Smooth muscle cell (in vitro differentiated cells): ENCODE measurements around the gene STK25. TPM values are rescaled to one million over a fixed set of nuclear protein-coding genes. Genes with fewer than 3 reads are reported as not detected.

ENCODE experiments used
- DNase-seq: peaks from one replicate; lab custom pipeline; 2025; ENCODE audit not compliant: unreplicated experiment; lab: John Stamatoyannopoulos, UW
- H2AFZ ChIP-seq: fragments of 200-600 bp; sonication (generic); 2 replicates; pipeline ENCODE4 v1.6.0; 2016; ENCODE audit warnings: antibody characterized with exemption, low read depth, mild to moderate bottlenecking
- H3F3A ChIP-seq: fragments of 200-600 bp; sonication (generic); 2 replicates; pipeline ENCODE4 v1.6.0; 2017; ENCODE audit warnings: antibody characterized with exemption, low read depth
- H3K27ac ChIP-seq: fragments of 200-600 bp; sonication (generic); 2 replicates; pipeline ENCODE4 v1.5.1; 2016; ENCODE audit warnings: low read depth, mild to moderate bottlenecking
- H3K27me3 ChIP-seq: fragments of 200-600 bp; sonication (generic); 2 replicates; pipeline ENCODE4 v1.6.1; 2016; ENCODE audit warnings: low read depth, mild to moderate bottlenecking
- H3K36me3 ChIP-seq: fragments of 200-600 bp; sonication (generic); 2 replicates; pipeline ENCODE4 v1.5.1; 2016; ENCODE audit warnings: low read depth
- H3K4me1 ChIP-seq: fragments of 200-600 bp; sonication (generic); 2 replicates; pipeline ENCODE4 v1.5.1; 2016; ENCODE audit warnings: low read depth
- H3K4me2 ChIP-seq: fragments of 200-600 bp; sonication (generic); 2 replicates; pipeline ENCODE4 v1.6.0; 2016; ENCODE audit warnings: mild to moderate bottlenecking
- H3K4me3 ChIP-seq: fragments of 200-600 bp; sonication (generic); 2 replicates; pipeline ENCODE4 v1.5.1; 2016; ENCODE audit warnings: mild to moderate bottlenecking
- H3K79me2 ChIP-seq: fragments of 200-600 bp; sonication (generic); 2 replicates; pipeline ENCODE4 v1.6.0; 2016; ENCODE audit warnings: low read depth, mild to moderate bottlenecking
- H3K9ac ChIP-seq: fragments of 200-600 bp; sonication (generic); 2 replicates; pipeline ENCODE4 v1.6.0; 2016; ENCODE audit warnings: low read depth
- H3K9me3 ChIP-seq: fragments of 200-600 bp; sonication (generic); replicated peaks from 2 replicates; pipeline ENCODE4 v1.5.1; 2016; ENCODE audit warnings: low read depth
- H4K20me1 ChIP-seq: fragments of 200-600 bp; sonication (generic); 2 replicates; pipeline ENCODE4 v1.6.0; 2016; ENCODE audit warnings: low read depth
- WGBS: methylation state at CpG from one replicate; pipeline ENCODE4 v1.1.7; 2016; ENCODE audit warnings: low lambda C conversion rate; 5-methylcytosine and 5-hydroxymethylcytosine counted together
- polyA plus RNA-seq: library from polyadenylated mRNA; unstranded; fragments of >200 nt; fragmentation: Nextera tagmentation; extraction: Ambion mirVana; gene quantifications from 2 replicates; pipeline ENCODE4 v1.2.1, GENCODE V29; 2016
- total RNA-seq: library from RNA; depleted of rRNA; stranded (reverse); fragments of >200 nt; gene quantifications from 2 replicates; pipeline ENCODE4 v1.2.3, GENCODE V29; 2014
- TF ChIP-seq, protein P1 (sequence below): fragments of 200-600 bp; sonication (generic); IDR thresholded peaks from 2 replicates; pipeline ENCODE4 v1.5.1; 2017; ENCODE audit warnings: borderline replicate concordance, mild to moderate bottlenecking, antibody characterized with exemption; ENCODE audit not compliant: insufficient read depth, poor library complexity, severe bottlenecking

STK25 gene
- total and polyA plus RNA-seq, 2 experiments from 2014 or later: 200 to 212 TPM

DNA sequence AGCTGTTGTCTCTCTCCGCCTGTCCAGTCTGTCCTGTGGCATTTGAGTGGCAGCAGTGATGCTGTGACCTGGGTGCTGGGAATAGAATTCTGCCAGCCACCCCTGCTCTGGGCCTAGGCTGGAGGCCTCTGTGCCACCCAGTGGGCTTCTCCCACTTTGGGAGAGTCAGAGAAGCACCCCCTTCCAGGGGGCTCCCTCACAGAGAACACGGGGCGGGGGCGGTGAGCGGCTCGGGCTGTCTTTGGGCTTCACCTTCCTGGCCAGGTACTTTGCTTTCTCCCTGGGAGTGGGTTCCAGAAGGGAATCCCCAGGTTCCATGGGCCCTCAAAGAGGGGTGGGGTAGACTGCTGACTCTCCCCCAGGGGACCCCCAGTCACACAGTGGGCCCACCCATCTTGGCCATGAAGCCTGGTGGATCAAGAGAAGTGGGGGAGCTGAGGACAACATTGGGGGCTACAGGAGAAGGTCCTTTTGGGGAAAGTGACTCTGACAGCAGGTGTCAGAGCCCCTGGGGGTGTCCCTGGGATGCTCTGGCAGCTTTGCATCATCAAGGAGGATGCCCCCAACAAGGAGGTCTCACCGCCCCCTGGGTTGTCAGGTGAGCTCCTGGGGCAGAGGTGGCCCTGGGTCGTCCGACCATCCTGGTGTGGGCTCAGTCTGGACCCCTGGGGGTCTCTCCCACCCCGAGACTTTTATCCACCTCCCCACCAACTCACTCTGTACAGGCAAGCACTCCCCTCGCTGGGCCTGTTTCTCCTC is 31.4 kb upstream of the STK25 start:
- Histone ChIP-seq H3K27me3 (peaks cover 24% of the 10 kb centered on the region), H3K4me1 (peaks cover 7% of the 10 kb centered on the region), H4K20me1 (no peaks in the 10 kb centered on the region), H3K4me2 (no peak overlapping the region), H3K79me2 (no peaks in the 10 kb centered on the region), H3K9me3 (no peaks in the 10 kb centered on the region), H3K9ac (no peak overlapping the region), H2AFZ (no peak overlapping the region), H3K36me3 (no peaks in the 10 kb centered on the region), H3F3A (peaks cover 4% of the 10 kb centered on the region), H3K4me3 (no peak overlapping the region), H3K27ac (no peak overlapping the region)
- TF ChIP-seq, protein P1, sequence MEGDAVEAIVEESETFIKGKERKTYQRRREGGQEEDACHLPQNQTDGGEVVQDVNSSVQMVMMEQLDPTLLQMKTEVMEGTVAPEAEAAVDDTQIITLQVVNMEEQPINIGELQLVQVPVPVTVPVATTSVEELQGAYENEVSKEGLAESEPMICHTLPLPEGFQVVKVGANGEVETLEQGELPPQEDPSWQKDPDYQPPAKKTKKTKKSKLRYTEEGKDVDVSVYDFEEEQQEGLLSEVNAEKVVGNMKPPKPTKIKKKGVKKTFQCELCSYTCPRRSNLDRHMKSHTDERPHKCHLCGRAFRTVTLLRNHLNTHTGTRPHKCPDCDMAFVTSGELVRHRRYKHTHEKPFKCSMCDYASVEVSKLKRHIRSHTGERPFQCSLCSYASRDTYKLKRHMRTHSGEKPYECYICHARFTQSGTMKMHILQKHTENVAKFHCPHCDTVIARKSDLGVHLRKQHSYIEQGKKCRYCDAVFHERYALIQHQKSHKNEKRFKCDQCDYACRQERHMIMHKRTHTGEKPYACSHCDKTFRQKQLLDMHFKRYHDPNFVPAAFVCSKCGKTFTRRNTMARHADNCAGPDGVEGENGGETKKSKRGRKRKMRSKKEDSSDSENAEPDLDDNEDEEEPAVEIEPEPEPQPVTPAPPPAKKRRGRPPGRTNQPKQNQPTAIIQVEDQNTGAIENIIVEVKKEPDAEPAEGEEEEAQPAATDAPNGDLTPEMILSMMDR: no peak
- no peak for DNase-seq
- WGBS: 91% methylated on average over 9 of the region's 11 CpGs

DNA sequence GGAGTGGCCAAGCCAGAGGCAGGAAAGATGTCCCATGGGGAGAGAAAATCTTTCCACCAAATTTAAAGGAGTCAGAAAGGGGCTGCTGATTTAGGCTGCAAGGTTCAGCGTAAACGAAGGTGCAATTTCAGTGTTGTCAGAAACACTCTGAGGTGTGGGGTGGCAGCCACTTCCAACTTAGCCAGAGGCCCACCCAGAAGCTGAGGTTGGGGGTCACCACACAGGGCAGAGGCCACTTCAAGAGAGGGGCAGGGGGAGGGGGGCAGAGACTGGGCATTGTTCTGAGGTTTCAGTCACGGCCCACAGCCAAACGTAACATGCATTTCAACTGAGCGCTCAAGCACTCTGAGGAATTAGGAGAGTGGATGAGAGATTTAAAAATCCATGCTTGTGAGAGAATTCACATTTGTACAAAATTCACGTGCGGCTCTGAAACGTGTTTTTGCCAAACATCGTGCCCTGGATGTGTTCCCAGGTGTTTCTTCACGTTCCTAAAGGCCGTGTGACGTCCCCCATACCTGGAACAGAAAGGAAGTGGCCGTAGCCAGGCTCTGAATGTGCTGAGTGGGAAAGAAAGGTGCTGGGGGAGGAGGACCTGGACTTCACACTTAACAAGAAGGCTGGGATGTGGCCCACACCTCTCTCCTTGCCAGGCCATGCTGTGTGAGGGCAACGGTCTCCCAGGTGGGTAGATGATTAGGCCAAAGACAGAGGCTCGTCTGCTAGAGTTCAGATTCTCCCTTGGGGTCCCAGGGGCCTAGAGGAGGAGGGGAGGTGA is 30.6 kb upstream of the STK25 start:
- TF ChIP-seq, protein P1: no peak
- peaks cover 24% of the 10 kb centered on the region for H3K27me3 ChIP-seq
- H4K20me1 ChIP-seq: no peaks in the 10 kb centered on the region
- DNase-seq: no peak
- H3K4me3 ChIP-seq: no peak overlapping the region
- no peak overlapping the region for H3K9ac ChIP-seq
- H3K27ac ChIP-seq: no peak overlapping the region
- peaks cover 7% of the 10 kb centered on the region for H3K4me1 ChIP-seq
- H3K79me2 ChIP-seq: no peaks in the 10 kb centered on the region
- H2AFZ ChIP-seq: no peak overlapping the region
- no peaks in the 10 kb centered on the region for H3K9me3 ChIP-seq
- 90% methylated on average over 15 of the region's 15 CpGs for WGBS
- H3F3A ChIP-seq: peaks cover 4% of the 10 kb centered on the region
- no peak overlapping the region for H3K4me2 ChIP-seq
- H3K36me3 ChIP-seq: no peaks in the 10 kb centered on the region

DNA sequence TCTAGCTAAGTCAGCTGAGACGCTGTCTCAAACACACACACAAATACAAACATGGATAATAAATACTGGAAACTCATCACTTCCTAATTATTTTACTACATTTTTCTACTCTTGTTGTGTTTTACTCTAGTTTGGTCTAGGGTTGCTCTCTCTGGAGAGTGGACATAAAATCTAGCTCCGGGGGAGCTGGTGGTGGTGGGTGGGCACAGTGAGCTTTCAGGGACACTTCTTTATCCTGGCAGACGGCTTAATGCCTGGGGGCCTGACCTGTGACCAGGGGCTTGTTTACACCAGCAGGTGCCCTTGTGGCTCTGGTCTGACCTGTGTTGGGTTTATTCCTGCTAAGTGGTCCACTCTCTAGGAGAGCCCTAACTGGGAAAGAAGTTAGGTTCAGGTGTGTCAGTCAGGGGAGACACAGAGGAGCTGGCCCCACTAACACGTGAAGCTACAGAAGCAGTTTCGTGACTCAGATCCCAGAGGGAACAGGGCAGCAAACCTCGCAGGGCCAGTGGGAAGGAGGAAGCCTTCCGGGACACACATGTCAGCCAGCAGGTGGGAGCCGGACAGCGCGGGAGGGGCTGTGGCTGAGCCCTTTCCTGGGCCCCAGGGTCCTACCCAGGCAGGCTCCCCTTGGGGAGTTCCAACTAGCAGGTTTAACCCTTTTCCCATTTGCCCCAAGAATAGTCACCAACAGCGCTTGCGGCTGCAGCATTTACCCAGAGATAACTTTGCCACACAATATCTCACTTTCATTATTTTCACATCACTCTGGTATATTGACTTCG is 27.7 kb upstream of the STK25 start:
- Histone ChIP-seq H3K4me3 (no peak overlapping the region), H4K20me1 (no peaks in the 10 kb centered on the region), H3K27me3 (peaks cover 5% of the 10 kb centered on the region), H2AFZ (no peak overlapping the region), H3F3A (no peaks in the 10 kb centered on the region), H3K36me3 (no peaks in the 10 kb centered on the region), H3K9ac (no peak overlapping the region), H3K27ac (no peak overlapping the region), H3K79me2 (no peaks in the 10 kb centered on the region), H3K4me1 (peaks cover 4% of the 10 kb centered on the region), H3K9me3 (no peaks in the 10 kb centered on the region), H3K4me2 (no peak overlapping the region)
- no peak for DNase-seq
- TF ChIP-seq, protein P1: no peak
- WGBS: 80% methylated on average over 13 of the region's 13 CpGs
